ENCODE data around the gene CITED4.

The CITED4 gene

GRCh38 chr1:40831001-40831732 is 31.0 kb downstream of the CITED4 start:
- DNase-seq = no peak

GRCh38 chr1:40830419-40830943 is 31.7 kb downstream of the CITED4 start:
- no peak for DNase-seq

GRCh38 chr1:40829631-40830245 is 32.4 kb downstream of the CITED4 start:
- no peak for DNase-seq

GRCh38 chr1:40825996-40826395 is 36.2 kb downstream of the CITED4 start:
- DNase-seq = no peak

- no peak for DNase-seq
These were observed 36.8 kb downstream of the CITED4 start for GRCh38 chr1:40825435-40825788.

GRCh38 chr1:40824591-40825434 is 37.4 kb downstream of the CITED4 start:
- DNase-seq = no peak

GRCh38 chr1:40823983-40824382 is 38.2 kb downstream of the CITED4 start:
- no peak for DNase-seq

- DNase-seq = no peak
These were observed 38.8 kb downstream of the CITED4 start for GRCh38 chr1:40823345-40823744.

GRCh38 chr1:40822890-40823289 is 39.3 kb downstream of the CITED4 start:
- no peak for DNase-seq

- DNase-seq = no peak
These were observed 41.1 kb downstream of the CITED4 start for GRCh38 chr1:40820911-40821693.

GRCh38 chr1:40820251-40820797 is 41.8 kb downstream of the CITED4 start:
- no peak for DNase-seq

GRCh38 chr1:40819101-40819500 is 43.1 kb downstream of the CITED4 start:
- DNase-seq = no peak

GRCh38 chr1:40818264-40818961 is 43.8 kb downstream of the CITED4 start:
- peak; percentile 88 for DNase-seq

GRCh38 chr1:40817791-40818263 is 44.3 kb downstream of the CITED4 start:
- no peak for DNase-seq

GRCh38 chr1:40815420-40815819 is 46.7 kb downstream of the CITED4 start:
- no peak for DNase-seq
